Urothelium cell line (cell line): Measurements from ENCODE around the gene CEACAM3.

Experiments
- DNase-seq: peaks from one replicate; pipeline ENCODE4 v3.0.0; 2011; ENCODE audit warnings: low spot score, mixed read lengths
- FAIRE-seq: peaks from 2 replicates; lab custom pipeline; 2011; peaks lifted over from hg19 to GRCh38; lab: Jason Lieb, UNC

CEACAM3 gene

DNA sequence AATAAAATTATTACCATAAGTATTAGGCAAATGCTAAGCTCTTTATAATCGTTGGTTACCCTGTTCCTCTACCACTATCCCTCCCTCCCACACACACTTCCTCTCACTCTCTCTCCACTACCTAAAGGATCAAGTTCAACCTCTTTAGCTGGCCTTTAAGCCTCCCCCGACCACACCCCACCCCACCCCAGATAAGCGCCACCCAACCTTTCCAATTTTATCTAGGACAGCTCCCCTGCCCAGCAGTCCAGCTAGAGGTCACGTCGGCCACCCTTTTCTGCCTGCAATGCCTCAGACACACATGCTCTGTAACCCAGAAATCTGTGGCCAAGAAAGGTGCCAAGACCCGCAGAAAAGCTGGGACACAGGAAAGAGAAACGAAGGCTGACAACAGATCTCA, 47.0 kb downstream of the CEACAM3 start:
- DNase-seq (peak; percentile 1), FAIRE-seq (no peak)

DNA sequence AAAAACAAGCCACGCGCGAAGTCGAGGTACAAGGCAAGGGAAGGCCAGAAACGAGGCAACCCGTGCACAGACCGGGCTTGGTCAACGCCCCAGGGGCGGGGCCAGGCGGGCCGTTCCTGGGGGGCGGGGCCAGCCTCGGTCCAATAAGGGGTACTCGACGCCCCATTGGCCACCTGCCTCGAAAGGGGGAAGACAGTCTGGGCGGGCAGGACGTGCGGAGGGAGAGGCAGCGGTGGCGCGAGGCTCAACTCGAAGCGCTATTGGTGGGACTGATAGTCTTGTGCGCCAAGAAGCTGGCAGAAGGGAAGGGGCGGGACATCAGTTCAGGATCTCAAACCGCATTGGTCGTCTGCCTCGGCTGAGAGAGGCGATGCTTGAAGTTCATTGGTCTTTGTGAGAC, 48.2 kb downstream of the CEACAM3 start, which contains the start of gene LYPD4:
Gene LYPD4 (minus strand): TSS at position 83 of the 400 bp plus-strand sequence. CDS start 5,398 bp downstream, outside the sequence.
- FAIRE-seq: no peak
- DNase-seq: peak; percentile 1

DNA sequence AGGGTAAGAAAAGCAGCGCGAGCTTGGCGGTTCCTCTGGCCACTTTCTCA, 48.4 kb downstream of the CEACAM3 start, which contains the start of gene DMRTC2:
Gene DMRTC2 (plus strand): TSS at position 42 of the 50 bp plus-strand sequence. CDS start 2,387 bp downstream, outside the sequence.
- no peak for FAIRE-seq

GRCh38 chr19:41845051-41845590, 48.7 kb downstream of the CEACAM3 start:
- DNase-seq (peak; percentile 2), FAIRE-seq (no peak)

More for the DNA sequence above, 48.4 kb downstream of the CEACAM3 start, which contains the start of gene DMRTC2:
- DNase-seq: no peak

DNA sequence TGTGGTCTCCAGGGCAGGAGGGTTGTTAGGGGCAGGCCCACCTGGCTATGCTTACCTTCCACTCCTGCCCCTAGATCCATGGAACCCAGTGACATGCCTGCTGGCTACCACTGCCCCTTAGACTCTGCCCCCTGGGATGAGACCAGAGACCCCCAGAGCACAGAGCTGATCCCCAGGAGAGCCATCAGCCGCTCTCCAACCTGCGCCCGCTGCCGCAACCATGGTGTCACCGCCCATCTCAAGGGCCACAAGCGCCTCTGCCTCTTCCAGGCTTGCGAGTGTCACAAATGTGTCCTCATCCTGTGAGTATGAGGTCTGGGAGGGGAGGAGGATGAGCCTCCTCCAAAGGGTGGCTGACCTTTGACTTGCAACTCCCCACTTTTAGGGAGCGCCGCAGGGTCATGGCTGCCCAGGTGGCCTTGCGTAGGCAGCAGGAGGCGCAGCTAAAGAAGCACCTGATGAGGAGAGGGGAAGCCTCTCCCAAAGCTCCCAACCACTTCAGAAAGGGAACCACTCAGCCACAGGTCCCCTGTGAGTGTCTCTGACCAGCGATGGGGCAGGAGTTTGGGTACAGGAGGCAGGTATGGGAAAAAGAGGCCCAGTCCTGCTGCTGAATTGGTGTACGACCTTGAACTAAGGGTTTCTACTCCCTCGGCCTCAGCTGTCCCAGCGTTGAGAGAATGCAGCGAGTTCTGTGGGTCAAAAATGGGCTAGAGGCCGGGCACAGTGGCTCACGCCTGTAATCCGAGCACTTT, 51.1 kb downstream of the CEACAM3 start:
- DNase-seq (peak; percentile 2), FAIRE-seq (no peak)

DNA sequence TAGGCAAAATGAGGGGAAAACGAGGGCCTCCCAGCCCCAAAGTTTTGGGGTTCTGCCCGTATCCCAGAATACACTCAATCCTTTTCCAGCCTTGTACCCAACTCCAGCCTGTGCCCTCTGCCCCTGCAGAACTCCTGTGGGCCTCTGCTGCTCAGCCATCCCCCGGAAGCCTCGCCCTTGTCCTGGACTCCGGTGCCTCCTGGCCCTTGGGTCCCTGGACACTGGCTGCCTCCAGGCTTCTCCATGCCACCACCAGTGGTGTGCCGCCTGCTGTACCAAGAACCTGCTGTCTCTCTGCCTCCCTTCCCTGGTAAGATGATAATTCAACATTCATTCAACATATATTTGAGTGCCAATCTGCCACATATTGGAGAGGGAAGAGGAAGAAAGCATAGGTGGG, 52.3 kb downstream of the CEACAM3 start:
- FAIRE-seq (no peak), DNase-seq (no peak)

DNA sequence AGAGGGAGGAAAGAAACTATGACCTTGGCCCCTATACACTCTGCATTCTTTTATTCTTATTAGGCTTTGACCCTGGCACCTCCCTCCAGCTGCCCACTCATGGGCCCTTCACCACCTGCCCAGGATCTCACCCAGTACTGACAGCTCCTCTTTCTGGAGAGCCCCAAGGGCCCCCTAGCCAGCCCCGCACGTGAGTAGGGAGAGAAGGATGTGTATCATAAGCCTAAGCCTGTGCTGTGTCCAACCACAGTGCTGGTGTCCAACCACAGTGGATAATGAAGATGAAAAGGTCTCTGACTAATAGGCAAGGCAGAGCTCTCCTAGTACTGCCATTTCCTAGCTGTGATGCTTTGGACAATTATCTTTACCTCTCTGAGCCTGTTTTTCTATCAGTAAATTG, 52.7 kb downstream of the CEACAM3 start:
- DNase-seq (no peak), FAIRE-seq (no peak)

GRCh38 chr19:41850381-41850780, 54.0 kb downstream of the CEACAM3 start:
- no peak for DNase-seq
- FAIRE-seq: no peak

DNA sequence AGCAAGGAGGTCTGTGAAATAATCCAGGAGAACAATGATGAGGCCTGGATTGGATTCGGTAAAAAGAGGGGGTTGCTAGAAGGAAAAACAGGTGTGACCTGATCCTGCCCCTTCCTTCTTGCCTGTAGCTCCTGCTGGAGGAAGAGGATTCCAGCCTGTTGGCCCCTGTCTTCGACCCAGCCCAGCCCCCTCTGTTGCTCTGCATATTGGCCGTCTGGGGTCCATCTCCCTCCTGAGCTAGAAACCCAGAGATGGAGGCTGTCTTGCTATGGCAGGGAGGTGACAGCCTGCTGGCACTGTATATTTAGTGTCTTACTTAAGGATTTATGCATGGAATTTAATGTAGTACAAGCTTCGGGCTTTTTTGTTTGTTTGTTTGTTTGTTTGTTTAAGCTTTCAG, 55.1 kb downstream of the CEACAM3 start:
- DNase-seq: no peak
- no peak for FAIRE-seq

DNA sequence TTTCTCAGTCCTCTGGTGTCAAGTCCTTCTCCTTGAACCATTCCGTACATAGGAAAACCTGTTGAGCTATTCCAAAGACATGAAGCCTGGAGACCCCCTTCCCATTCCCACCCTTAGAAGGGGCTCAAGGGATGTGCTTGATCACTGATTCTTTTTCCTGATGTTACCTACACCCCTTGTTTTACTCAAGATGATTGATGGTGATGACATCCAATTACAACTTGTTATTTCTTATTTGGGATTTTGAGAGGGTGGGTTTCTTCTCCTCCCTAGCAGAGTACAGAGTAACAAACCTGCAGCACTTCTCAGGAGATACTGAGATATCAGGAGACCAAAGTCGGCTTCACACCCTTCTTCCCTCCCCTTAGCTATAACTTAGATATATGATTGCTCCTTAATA, 57.0 kb downstream of the CEACAM3 start:
- no peak for DNase-seq
- no peak for FAIRE-seq

DNA sequence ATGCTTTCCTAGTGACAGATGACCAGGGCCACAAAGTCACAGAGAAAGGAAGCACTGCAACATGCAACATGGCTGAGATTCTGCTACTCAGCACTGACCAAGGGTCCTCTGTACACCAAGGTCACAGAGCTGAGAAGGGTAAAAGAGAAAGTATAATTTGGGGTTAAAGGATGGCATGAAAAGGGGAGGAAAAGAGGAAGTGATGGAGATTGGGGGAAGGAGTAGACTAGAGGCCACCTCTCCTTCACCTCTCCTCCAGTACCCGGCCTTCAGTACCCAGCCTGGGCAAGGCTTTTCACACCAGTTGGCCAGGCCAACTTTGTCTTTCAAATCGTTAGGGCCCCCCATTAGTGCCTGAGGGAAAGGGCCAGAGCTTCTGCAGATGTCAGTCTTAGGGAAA, 57.4 kb downstream of the CEACAM3 start:
- DNase-seq: no peak
- peak; percentile 32 for FAIRE-seq

- DNase-seq (no peak), FAIRE-seq (no peak)
These were observed 62.8 kb downstream of the CEACAM3 start for GRCh38 chr19:41859213-41859617.

- peak; percentile 46 for FAIRE-seq
These were observed 63.4 kb downstream of the CEACAM3 start, which contains the start of gene RPS19 for GRCh38 chr19:41859618-41860418. Gene RPS19, plus strand, starts transcription at chr19:41860255. Its CDS starts 520 bp downstream, at chr19:41860775.

GRCh38 chr19:41860419-41861115, 64.2 kb downstream of the CEACAM3 start:
- FAIRE-seq (no peak), DNase-seq (no peak)

More at GRCh38 chr19:41859618-41860418, 63.4 kb downstream of the CEACAM3 start, which contains the start of gene RPS19:
- peak; percentile 96 for DNase-seq
